ENCODE results near the gene TMEM234. TPM values are rescaled to one million over a fixed set of nuclear protein-coding genes. Genes with fewer than 3 reads are reported as not detected.

TMEM234 gene
- total RNA-seq, 6 experiments from 2014 or later, result 3.4 to 7.2 (median 5.9) TPM

DNA sequence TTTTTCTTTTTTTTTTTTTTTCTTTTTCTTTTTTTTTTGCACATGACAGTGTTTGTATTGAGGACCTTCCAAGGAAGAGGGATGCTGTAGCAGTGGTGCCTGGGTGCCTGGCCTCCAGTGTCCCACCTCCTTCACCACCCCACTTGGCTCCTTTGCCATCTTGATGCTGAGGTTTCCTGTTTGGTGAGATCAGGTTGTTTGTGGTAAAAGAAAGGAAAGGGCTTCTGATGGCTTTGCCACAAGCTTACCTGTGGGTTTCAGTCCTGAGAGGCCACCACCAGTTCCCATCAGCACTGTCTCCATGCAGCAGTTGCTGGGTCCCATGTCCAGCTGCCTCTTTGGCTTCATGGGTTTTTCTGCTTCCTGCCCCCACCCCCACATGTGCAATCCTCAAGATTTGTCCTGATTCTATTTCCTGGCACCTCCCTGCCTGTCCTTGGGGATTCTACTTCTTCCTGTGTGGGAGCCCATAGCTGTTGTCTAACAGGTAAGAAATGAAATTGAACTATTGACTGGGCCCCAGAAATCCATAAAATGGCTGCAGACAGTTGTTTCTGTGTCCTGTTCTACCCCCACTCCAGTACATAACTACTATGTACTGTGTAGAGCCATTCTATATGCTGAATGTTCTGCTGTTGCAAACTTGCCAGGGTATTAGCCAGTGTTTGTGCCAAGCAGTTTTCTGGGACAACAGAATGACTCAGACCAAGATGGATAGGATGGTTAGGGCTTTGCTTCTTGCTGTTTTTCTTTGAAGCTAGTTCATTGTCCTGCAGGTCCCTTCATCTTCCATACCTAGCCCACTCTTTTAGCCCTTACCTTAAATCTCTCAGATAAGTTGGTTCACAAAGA, 26.0 kb downstream of the TMEM234 start:
- no peak overlapping the region for H3K27ac ChIP-seq

DNA sequence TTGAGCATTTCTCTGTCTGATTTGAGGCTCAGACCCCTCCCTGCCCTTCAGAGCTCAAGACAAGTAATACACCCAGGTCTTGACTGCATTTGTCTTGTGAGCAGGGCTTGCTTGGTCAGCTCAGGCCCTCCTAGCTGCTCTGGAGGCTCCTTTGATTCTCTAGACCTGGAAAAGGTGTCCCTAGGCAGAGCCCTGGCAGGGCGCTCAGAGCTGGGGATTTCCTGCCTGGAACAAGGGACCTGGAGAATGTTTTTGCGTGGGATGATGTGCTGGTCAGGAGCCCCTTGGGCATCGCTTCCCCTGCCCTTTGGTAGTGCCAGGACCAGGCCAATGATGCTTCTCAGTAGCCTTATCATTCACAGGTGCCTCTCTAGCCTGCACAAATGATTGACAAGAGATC, 26.6 kb downstream of the TMEM234 start:
- no peaks in the 10 kb centered on the region for H3K27me3 ChIP-seq
- H3K4me1 ChIP-seq, result peaks cover 0 to 12% (median 6%) of the 10 kb centered on the region in 4 donors
- H3K27ac ChIP-seq, result no peak overlapping the region
- no peak for DNase-seq
- intact Hi-C loops (cut with DNase I), result no loop called here
- H3K4me3 ChIP-seq, result no peak overlapping the region
- no peak for ATAC-seq
- WGBS (ENCODE audit: insufficient coverage, low coverage, low lambda C conversion rate, missing lambda C conversion rate), result no CpG with 5 or more reads among the region's 3 CpGs
- peaks cover 24 to 65% (median 45%) of the 10 kb centered on the region in 4 donors for H3K36me3 ChIP-seq
- no peak for TF ChIP-seq POLR2A (IDR thresholded peaks at IDR 0.05)
- TF ChIP-seq, protein P1, sequence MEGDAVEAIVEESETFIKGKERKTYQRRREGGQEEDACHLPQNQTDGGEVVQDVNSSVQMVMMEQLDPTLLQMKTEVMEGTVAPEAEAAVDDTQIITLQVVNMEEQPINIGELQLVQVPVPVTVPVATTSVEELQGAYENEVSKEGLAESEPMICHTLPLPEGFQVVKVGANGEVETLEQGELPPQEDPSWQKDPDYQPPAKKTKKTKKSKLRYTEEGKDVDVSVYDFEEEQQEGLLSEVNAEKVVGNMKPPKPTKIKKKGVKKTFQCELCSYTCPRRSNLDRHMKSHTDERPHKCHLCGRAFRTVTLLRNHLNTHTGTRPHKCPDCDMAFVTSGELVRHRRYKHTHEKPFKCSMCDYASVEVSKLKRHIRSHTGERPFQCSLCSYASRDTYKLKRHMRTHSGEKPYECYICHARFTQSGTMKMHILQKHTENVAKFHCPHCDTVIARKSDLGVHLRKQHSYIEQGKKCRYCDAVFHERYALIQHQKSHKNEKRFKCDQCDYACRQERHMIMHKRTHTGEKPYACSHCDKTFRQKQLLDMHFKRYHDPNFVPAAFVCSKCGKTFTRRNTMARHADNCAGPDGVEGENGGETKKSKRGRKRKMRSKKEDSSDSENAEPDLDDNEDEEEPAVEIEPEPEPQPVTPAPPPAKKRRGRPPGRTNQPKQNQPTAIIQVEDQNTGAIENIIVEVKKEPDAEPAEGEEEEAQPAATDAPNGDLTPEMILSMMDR (IDR thresholded peaks at IDR 0.05), result no peak
- H3K9me3 ChIP-seq, result no peaks in the 10 kb centered on the region

More for the DNA sequence above, 26.0 kb downstream of the TMEM234 start:
- Histone ChIP-seq H3K4me3 (no peak overlapping the region), H3K36me3 (peaks cover 23 to 58% (median 38%) of the 10 kb centered on the region in 4 donors), H3K9me3 (no peaks in the 10 kb centered on the region), H3K4me1 (peaks cover 0 to 17% (median 7%) of the 10 kb centered on the region in 4 donors), H3K27me3 (no peaks in the 10 kb centered on the region)
- no peak for DNase-seq
- no peak for ATAC-seq
- intact Hi-C loops (cut with DNase I), result no loop called here
- TF ChIP-seq, protein P1 (IDR thresholded peaks at IDR 0.05), result no peak
- no peak for TF ChIP-seq POLR2A (IDR thresholded peaks at IDR 0.05)

DNA sequence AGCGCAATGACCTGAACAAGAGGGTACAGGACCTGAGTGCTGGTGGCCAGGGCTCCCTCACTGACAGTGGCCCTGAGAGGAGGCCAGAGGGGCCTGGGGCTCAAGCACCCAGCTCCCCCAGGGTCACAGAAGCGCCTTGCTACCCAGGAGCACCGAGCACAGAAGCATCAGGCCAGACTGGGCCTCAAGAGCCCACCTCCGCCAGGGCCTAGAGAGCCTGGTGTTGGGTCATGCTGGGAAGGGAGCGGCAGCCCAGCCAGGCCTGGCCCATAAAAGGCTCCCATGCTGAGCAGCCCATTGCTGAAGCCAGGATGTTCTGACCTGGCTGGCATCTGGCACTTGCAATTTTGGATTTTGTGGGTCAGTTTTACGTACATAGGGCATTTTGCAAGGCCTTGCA, 27.2 kb downstream of the TMEM234 start:
- WGBS (ENCODE audit: insufficient coverage, low coverage, low lambda C conversion rate, missing lambda C conversion rate), result 100% methylated on average over 1 of the region's 6 CpGs
- intact Hi-C loops (cut with DNase I), result no loop called here
- no peak for ATAC-seq
- Histone ChIP-seq H3K36me3 (peaks cover 30 to 70% (median 49%) of the 10 kb centered on the region in 4 donors), H3K4me3 (no peak overlapping the region), H3K9me3 (no peaks in the 10 kb centered on the region), H3K4me1 (peaks cover 0 to 6% (median 3%) of the 10 kb centered on the region in 4 donors), H3K27me3 (no peaks in the 10 kb centered on the region), H3K27ac (no peak overlapping the region)
- TF ChIP-seq POLR2A (IDR thresholded peaks at IDR 0.05), result no peak
- TF ChIP-seq, protein P1 (IDR thresholded peaks at IDR 0.05), result no peak
- no peak for DNase-seq

DNA sequence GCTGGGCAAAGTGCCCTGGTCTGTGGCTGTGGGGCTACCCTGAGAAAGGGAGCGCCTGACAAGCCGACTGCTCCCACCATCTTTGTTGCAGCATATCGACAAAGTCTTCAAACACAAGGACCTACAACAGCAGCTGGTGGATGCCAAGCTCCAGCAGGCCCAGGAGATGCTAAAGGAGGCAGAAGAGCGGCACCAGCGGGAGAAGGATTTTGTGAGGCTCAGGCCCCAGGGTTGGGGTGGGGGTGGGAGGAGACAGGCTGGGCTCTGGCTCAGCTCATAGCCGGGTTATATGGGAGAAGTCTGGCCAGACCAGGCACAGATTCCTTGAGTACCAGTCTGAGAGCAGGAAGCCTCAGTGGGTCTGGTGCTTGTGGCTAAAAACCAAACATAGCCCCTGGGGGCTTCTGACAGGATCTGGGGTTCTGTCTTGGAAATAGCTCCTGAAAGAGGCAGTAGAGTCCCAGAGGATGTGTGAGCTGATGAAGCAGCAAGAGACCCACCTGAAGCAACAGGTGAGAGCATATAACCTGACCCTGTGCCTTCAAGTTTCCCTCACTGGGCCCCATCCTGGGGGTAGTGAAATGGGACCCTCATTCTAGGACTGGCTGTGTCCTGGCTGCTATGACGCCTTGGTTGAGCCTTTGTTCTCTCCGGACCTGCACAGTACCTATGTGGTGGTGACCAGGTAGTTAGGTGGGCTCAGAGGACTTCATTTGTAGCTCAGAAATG, 29.8 kb downstream of the TMEM234 start:
- no peak for DNase-seq
- WGBS (ENCODE audit: insufficient coverage, low coverage, low lambda C conversion rate, missing lambda C conversion rate), result 71% methylated on average over 4 of the region's 8 CpGs
- Histone ChIP-seq H3K27me3 (no peaks in the 10 kb centered on the region), H3K4me3 (no peak overlapping the region), H3K9me3 (no peaks in the 10 kb centered on the region), H3K4me1 (no peaks in the 10 kb centered on the region), H3K27ac (no peak overlapping the region), H3K36me3 (peaks cover 38 to 96% (median 68%) of the 10 kb centered on the region in 4 donors)
- intact Hi-C loops (cut with DNase I), result no loop called here
- TF ChIP-seq, protein P1 (IDR thresholded peaks at IDR 0.05), result no peak
- no peak for TF ChIP-seq POLR2A (IDR thresholded peaks at IDR 0.05)
- no peak for ATAC-seq

All from right lobe of liver (tissue), 6 donors.